HG02763 (cell line): ENCODE measurements around the gene EYS.
"Not testable (repeated sequence)": the region's sequence is repeated elsewhere in the genome, so short reads cannot be mapped to it uniquely, and the experiment has no call there.

Source experiments
- ATAC-seq: cut with Tn5 transposase; IDR thresholded peaks from one replicate; pipeline ENCODE4 v1.9.1; 2021; ENCODE audit warnings: mild to moderate bottlenecking, moderate library complexity; ENCODE audit not compliant: unreplicated experiment

EYS gene

DNA sequence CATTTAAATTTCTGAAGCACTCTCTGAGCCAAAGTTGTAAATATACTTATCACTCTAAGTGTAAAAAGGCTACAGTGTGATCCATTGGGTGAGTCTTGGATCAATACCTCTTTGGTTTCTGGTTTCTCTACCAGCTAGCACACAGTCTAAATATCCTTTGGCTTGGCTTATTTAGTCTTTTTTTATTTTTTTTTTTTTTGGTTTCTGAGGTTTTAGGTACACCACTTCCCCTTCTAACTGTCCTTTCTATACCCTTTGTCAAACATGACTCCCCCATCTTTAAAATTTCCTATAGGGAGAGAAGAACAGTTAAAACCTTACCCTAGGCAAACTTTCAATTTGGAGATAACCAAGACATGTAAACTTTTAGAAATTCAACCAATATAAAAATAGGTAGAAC is 1692.4 kb downstream of the EYS start:
- ATAC-seq, result no peak

DNA sequence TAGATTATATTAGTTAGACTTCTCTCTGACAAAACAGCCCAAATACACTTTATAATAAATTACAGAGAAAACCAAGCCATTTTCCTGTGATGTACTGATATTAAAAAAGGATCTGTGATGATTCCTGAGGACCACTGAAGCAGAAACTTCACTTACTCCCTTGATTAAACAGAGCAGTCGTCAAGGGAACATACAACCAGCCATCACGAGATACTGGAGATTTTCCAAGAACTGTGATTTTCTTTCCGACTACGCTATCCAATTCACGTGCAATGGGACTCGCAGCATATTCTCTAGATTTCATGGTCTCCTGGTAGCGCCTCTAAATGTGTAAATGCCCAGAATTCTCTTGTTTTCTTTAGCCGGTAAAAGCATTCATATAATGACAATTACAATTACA is 1694.0 kb downstream of the EYS start:
- no peak for ATAC-seq

DNA sequence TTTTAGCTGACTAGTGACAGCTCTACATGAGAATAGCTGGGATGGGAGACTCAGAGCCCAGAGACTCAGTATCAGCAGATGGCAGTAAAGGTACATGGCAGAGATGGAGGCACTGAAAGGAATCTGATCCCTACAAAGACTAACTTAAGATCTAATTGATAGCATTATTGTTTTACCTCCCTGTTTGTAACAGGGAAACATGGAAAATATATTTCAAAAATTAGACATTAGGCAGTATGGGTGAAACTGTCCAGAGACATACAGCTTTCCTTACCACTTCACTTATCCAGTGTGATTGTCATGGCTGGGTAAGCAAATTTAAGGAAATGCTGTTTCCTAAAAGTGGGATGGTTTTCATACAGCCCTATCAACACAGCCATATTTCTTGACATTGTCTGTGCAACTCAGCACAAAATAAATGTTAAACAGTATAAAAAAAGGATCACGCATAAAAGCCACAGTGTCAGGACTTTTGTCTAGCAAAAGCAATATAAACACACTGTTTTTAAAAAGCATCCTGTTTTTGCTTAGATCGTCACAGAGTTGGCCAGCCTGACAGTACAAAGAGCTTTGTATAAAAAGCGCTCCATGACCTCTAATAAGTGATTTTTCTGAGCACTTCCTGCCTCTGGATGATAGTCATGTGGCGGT is 1694.5 kb downstream of the EYS start:
- no peak for ATAC-seq

DNA sequence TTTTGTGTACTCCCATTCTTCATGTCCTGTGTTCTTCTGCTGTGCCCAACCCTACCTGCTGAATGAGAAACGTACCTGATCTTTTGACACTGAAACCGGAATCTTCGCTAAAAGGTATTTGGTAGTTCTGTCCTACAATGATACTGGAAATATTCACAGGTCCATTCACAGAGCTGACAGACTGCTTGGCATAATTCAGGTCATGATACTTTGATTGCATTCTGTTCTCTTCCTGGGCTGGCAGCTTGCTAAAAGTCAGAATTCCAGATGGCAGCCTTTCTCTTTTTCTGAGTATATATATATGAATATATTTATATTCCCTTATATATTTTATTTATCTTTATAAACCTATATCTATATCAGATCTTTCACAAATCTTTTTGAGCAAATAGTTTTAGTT is 1696.4 kb downstream of the EYS start:
- no peak for ATAC-seq

DNA sequence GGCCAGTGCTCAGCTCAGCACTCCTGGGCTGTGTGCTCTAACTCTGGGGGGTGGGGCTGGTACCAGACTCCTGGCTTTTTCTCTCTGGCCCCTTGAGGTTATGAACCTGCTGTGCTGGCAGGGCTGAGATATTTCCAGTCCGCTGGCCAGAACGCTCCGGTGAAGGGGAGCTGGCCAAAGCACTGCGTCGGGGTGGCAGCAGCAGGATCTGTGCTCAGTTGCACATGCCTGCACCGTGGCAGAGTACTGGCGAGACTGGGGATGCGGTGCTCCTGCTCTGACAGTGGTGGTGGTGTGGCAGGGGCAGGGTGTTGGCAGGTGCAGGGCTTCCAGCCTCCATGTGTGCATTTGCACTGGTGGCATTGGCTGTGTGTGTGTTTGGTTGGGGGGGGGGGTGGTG is 1697.0 kb downstream of the EYS start:
- no peak for ATAC-seq

DNA sequence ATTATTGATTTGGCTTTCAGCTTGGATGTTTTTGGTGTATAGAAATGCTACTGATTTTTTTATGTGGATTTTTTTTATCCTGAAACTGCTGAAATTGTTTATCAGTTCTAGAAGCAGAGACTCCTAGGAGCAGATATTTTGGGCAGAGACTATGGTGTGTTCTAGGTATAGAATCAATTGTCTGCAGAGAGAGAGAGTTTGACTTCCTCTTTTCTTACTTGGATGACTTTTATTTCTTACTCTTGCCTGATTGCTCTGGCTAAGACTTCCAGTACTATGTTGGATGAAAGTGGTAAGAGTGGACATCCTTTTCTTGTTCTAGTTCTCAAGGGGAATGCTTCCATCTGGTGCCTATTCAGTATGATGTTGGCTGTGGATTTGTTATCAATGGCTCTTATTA is 1700.8 kb downstream of the EYS start:
- ATAC-seq, result no peak

DNA sequence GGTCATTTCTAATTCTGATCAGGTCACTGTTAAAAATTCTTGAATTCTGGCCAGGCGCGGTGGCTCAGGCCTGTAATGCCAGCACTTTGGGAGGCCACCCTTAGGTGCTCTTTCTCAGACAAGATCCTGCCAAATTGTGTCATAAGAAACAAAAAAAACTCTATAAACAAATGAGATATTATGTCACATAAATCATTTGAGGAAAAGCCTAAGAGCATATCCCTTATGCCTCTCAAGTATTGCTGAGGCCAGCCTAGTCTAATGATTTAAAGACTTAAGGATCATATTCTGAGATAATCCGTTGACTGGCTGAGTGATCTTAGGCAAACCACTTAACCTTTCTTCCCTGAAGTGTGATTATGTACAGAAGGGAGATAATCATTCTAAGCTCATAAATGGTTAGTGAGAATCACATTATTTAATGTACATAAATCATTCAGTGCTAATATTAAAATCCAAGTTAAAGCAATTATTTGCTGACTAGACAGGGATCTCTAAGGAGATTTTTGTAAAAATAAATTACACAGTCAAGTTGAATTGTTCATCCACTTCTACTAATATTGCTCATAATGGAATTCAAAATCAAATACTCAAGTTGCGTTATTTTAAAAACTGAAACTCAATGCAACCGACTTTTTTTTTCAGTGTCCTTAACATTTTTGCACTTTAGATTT is 1706.1 kb downstream of the EYS start:
- ATAC-seq, result no peak

DNA sequence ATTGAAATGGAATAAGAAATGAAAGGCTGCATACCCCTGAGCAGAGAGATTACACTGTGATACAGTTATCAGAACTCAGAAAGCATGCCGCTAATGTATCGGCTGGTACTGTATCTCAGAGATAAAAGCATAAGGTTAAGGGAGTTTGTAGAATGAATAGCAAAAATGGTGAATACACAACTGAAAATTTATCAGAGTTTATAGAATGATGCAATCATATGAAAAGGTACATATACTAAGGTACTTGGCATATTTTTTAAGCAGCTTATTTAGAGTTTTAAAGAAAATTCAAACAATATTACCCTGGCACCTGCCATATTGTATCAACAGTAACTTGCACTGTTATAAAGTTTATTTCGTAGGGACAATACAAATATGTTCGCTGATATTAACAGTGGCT is 1707.4 kb downstream of the EYS start:
- ATAC-seq, result no peak

DNA sequence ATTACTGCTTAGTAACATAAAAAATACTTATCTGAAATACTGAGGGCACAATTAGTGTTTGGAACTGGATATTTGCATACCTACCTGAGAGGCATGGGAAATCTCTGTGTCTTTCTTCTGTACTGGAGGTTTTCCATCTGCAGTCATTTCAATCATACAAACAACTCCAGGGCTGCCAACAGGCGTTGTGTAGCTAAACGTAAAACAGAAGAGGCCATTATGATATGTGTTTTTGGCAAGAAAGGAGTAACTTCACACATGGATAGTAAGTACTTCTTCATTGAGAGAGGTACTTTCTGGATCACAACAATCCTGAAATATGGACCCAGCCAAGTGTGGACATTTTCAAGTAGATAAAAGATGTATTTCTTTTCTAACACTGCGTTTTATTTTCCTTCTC is 1708.0 kb downstream of the EYS start:
- no peak for ATAC-seq

DNA sequence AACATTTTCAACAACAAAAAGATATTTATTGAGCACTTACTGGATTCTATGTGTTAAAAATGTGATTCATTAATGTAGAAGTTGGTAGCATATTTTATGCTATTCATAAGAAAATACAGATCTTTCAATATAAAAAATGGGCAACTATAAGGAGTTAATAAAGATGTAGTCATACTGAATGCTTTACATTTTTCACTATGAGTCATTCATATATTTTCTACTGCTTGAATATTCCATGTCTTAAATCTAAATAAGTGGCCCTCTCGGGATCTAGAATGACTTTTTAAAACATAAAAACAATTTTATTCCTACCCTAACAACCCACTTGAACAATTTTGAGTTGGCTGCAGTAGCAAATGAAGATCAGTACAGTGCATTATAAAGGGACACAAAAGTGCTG is 1709.3 kb downstream of the EYS start:
- ATAC-seq, result no peak

DNA sequence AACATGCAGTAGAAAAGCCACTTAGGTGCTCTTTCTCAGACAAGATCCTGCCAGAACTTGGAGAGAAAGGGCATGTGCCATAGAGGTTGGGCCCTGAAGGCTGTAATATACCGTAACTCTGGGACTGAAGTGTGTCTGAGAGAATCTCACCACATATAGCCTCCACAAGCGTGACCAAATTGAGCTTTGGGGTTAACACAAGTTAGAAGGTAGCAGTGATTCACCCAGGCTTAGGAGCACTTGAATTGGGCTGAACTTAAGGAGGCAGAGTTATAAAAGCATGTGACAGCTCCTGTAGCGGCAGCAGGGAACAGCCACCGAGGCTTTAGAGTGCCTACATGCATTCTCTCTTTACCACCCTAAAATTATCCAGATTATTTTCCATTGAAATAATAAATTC is 1709.8 kb downstream of the EYS start:
- no peak for ATAC-seq

DNA sequence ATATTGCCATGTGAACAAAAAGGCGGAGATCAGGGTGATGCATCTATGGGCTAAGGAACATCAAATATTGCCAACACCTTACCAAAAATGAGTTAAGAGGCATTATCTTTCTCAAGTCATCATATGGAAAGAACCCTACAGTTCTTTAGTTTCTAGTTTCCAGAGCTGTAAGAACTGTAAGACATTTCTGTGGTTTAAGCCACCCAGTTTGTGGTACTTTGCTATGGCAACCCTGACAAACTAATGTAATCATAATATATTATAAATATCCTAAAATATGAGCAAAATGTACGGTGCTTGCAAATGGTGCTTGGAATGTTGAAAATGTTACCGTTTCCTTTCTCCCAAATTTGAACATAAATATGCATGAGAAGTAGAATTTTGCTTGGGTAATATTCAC is 1721.8 kb downstream of the EYS start:
- no peak for ATAC-seq

DNA sequence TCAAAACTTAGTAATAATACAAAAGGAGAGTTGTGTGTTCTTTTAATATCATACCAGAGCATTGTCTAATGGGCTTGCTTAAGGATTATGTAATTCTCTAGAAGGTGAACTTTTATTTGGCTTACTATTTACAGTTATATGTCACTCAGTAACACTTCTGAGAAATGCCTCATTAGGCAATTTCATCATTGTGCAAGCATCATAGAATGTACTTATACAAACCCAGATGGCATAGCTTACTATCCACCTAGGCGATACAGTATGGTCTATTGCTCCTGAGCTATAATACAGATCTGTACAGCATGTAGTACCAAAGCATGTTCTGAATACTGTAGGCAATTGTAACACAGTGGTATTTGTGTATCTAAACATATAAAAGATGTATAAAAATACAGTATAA is 1731.3 kb downstream of the EYS start:
- ATAC-seq, result no peak

DNA sequence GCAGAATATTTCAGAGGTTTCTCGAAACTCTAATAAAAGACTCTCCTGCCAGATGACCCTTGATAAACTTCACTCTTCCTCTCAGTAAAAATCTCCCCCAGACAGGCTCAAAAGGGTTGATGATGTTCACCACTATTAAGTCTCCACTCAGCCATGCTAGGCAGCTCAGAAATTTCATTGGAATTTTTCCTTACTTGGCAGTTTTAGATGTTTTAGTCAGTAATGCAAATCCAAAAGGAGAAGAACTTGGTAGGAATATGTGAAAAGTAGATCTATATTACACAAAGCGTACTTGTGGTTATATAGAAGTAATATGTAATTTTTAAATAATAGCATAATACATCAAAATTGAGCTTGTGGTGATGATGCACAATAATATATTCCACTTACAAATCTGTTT is 1738.4 kb downstream of the EYS start:
- no peak for ATAC-seq

DNA sequence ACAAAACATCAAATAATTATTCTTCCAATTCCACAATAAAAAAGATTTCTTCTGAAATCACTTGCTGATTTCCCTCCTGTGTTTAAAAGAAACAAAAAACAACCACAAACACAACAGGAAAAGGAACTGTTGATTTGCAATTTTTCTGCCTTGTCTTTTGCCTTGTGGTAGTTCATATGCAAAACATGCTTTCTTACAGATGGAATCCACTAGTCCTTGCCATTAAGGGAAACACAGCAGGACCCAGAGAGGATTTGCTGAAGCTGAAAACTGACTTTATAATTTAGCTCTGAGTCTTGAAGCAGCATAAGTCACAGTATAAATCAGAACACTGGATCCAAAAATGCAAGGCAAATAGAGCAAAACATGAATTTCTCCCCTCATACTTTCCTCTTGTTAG is 1742.7 kb downstream of the EYS start:
- ATAC-seq, result no peak

DNA sequence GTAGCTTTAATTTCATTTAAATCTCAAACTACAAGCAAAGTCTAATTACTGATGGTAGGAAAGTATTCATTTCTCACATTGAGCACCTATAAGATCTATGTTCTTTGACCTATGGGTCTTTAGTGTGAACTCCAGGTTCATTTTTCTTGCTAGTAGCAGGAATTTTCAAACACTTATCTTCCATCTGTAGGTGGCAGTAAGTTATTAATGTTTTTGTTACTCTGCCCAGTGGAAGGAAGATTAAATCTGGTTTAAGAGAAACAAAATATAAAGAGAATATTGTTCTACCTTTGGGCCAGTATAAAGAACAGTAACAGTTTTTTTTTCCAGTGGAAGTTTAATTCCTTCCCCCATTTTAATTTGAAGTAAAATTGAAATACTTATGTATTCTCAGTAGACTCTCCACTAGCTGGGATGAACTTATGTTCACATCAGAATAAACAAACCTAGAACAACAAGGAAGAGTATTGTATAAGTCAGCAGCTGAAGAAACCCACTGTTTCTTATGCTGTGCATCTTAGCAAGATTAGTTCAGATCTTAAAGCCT is 1743.2 kb downstream of the EYS start:
- ATAC-seq, result no peak

DNA sequence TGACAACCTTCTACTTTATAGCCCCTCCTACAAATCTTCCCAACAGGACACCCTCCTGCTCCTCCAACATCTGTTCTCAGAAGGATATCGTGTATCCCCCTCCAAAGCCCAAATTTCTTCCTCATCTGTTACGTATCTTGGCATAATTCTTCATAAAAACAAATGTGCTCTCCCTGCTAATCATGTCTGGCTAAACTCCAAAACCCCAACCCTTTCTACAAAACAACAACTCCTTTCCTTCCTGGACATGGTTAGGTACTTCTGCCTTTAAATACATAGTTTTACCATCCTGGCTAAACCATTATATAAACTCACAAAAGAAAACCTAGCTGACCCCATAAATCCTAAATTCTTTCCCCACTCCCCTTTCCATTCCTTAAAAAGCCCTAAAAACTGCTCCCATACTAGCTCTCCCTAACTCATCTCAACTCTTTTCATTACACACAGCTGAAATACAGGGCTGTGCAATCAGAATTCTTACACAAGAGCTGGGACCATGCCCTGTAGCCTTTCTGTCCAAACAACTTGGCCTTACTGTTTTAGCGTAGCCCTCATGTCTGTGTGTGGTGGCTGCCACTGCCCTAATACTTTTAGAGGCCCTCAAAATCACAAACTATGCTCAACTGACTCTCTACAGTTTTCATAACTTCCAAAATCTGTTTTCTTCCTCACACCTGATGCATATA is 1753.5 kb downstream of the EYS start:
- ATAC-seq, result not testable (repeated sequence)

DNA sequence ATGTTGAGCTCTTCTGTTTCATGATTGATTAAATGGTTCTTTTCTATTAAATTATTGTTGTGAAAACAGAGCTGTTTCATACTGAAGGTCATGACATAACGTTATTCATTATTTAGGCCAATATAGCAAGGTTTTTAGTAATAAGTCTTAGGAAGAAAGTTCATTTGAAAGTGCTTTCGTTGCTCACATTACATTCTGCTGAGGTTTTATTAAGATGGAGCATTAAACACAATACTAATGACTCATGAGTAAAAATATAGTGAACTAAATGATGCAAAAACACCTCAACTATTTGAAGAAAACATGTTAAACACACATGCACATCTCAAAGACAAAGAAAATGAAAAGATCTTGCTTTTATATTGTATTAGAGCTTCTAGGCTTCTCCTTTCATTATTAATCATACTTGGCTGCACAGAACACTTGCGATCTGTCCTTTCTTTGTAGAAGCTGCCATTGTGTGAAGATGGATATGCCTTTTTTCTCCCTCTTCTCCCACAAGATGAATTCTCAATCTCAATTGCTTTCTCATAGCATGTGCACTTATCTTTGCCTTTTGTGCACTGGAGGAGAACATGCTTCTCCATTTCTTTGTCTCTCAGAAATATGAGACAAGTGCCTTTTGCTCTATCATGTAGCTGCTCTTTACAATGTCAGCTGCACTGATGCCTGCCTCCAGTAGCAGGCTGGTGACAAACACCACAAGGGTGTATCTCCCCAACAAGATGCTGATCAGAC is 1759.1 kb downstream of the EYS start:
- no peak for ATAC-seq

DNA sequence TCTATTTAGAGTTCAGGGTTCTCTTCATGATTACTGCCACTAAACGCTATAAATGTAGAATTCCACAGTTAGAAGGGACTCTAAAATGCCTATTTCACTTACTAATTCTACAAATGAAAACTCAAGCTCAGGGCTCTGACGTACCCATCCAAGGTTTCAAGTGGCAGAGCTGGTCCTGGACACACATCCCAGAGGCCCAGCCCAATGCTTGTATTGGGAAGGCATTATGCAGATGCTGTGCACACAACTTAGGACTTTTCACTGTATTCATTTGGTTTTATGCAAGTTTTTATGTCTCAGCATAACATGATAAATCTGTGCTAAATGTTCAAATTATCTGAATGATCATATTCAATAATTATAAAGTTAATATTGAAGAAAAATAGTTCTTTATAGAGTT is 1761.0 kb downstream of the EYS start:
- no peak for ATAC-seq

DNA sequence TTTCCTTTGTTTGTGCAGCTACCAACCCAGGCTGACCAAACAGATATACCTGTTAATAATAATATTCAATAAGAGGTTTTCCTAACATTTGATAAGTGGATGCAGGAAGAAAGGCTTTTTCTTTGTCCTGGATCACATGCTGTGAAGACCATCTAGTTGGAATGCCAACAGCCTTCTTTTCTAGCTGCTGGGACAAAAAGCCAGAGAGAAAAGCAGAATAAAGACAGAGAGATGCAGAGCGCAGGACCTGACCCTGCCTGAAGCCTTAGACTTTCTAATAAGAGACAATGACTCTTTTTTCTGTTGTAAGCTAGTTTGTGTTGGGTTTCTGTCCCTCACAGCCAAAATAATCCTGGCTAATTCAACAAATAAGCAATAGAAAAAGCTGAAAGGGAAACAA is 1763.2 kb downstream of the EYS start:
- ATAC-seq, result no peak

DNA sequence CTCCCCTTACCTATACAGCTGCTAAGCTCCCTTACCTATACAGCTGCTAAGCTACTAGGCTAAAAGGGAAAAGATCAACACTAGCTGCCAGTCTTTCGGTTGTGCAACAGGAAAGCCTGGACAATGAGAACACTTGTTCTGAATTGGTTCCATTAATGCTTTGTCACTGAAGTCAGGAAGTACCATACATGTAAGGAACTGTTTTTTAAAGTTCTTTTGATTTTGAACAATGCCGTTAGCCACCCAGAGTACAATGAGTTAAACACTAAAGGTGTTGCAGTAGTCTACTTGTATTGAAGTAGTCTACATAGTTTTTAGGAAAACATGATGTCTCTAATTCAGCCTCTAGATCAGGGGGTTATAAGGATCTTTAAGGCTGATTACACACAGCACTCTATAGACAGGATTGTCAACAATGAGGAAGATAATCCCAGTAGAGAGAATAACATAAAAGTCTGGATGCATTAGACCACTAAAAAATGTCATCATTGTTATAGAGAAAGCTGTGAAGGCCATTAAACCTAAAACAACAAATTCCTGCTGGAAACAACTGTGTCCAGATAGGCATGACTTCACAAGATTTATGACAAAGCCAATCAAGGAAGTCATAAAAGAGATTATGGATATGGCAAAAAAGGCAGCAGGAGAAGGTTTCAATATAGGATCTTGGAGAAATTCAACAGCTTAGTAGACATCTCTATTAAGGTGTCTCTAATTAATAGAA is 1765.1 kb downstream of the EYS start:
- ATAC-seq, result no peak
